PFSK-1 (cell line): Measurements from ENCODE around the gene ZFAND3.

Experiments
- FOXP2 ChIP-seq: optimal IDR thresholded peaks from 2 replicates; pipeline ENCODE3; 2011; ENCODE audit warnings: borderline replicate concordance, control low read depth, inconsistent platforms; ENCODE audit not compliant: insufficient read depth; ENCODE audit errors: extremely low read length, extremely low read depth
- POLR2AphosphoS5 ChIP-seq: IDR thresholded peaks from 2 replicates; pipeline ENCODE4 v1.6.1; 2012; ENCODE audit warnings: low read depth, mild to moderate bottlenecking, control low read depth, low read length, moderate library complexity
- SIN3A ChIP-seq: IDR thresholded peaks from 2 replicates; pipeline ENCODE4 v1.6.1; 2012; ENCODE audit warnings: mild to moderate bottlenecking, low read length, moderate library complexity, borderline replicate concordance; ENCODE audit not compliant: insufficient read depth
- TAF1 ChIP-seq: IDR thresholded peaks from 2 replicates; pipeline ENCODE4 v1.6.1; 2012; ENCODE audit warnings: low read length, control low read depth, borderline replicate concordance; ENCODE audit not compliant: insufficient read depth
- TF ChIP-seq, protein P1 (sequence below), 2 experiments: IDR thresholded peaks; 2 replicates each; pipeline versions ENCODE4 v1.6.1 to v1.8.0; 2011 to 2012; ENCODE audit warnings: low read depth in 2 of 2, low read length in 2 of 2, control low read depth in 1 of 2, inconsistent platforms in 1 of 2, mild to moderate bottlenecking in 1 of 2, moderate library complexity in 1 of 2; ENCODE audit not compliant: insufficient read depth in 1 of 2

Gene ZFAND3

DNA sequence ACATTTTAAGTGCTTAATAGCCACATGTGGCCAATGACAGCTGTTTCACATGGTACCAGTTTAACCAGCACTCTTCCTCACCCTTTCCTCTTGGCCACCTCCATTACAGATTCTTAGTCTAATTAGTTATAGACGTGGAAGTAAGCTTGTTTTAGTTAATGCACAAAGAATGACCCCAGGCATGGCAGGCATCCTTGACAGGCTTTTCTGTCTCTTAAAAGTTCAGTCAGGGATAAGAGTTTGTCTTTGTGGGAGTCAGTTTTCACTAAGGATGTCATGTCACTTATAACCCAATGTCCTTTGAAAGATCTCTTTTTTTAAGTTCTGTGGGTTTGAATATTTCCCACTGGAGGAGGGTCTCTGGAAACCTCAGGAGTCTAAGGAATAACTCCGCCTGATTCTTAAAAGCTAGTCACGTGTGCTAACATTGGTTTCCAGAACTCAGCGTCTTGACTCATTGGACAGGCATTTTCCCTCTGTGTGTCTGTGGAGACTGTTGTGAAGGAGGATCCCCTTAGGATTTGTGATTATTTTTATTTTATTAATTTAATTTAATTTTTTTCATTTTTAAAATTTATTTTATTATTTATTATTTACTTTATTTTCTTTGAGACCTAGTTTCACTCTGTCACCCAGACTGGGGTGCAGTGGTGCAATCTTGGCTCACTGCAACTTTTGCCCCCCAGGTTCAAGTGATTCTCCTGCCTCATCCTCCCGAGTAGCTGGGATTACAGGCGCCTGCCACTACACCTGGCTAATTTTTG lies 171.4 kb downstream of the ZFAND3 start:
- TF ChIP-seq SIN3A, result no peak
- no peak for TF ChIP-seq FOXP2
- no peak for TF ChIP-seq TAF1
- TF ChIP-seq, protein P1, sequence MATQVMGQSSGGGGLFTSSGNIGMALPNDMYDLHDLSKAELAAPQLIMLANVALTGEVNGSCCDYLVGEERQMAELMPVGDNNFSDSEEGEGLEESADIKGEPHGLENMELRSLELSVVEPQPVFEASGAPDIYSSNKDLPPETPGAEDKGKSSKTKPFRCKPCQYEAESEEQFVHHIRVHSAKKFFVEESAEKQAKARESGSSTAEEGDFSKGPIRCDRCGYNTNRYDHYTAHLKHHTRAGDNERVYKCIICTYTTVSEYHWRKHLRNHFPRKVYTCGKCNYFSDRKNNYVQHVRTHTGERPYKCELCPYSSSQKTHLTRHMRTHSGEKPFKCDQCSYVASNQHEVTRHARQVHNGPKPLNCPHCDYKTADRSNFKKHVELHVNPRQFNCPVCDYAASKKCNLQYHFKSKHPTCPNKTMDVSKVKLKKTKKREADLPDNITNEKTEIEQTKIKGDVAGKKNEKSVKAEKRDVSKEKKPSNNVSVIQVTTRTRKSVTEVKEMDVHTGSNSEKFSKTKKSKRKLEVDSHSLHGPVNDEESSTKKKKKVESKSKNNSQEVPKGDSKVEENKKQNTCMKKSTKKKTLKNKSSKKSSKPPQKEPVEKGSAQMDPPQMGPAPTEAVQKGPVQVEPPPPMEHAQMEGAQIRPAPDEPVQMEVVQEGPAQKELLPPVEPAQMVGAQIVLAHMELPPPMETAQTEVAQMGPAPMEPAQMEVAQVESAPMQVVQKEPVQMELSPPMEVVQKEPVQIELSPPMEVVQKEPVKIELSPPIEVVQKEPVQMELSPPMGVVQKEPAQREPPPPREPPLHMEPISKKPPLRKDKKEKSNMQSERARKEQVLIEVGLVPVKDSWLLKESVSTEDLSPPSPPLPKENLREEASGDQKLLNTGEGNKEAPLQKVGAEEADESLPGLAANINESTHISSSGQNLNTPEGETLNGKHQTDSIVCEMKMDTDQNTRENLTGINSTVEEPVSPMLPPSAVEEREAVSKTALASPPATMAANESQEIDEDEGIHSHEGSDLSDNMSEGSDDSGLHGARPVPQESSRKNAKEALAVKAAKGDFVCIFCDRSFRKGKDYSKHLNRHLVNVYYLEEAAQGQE (IDR thresholded peaks at IDR 0.05; ENCODE audit: insufficient read depth in 1 of 2, low read depth in 2 of 2, low read length in 2 of 2), result no peak
- no peak for TF ChIP-seq POLR2AphosphoS5

DNA sequence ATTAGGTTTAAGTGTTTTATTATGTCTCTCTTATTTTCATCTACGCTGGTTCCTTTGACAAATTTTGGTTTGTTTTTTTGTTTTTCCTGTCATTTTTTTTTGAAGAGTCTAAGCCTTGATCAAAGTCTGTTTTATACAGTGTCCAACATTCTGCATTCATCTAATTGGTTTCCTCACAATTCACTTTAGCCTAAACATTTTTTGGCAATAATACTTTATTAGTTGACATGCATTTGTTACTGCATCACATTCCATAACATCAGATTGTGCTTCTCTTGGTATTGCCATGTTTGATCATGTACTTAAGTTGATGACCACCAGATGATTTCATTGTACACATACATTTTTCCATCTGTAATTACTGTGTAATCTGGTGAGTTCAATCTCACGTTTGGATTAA lies 173.2 kb downstream of the ZFAND3 start:
- no peak for TF ChIP-seq POLR2AphosphoS5
- no peak for TF ChIP-seq SIN3A
- no peak for TF ChIP-seq FOXP2
- TF ChIP-seq, protein P1 (IDR thresholded peaks at IDR 0.05; ENCODE audit: insufficient read depth in 1 of 2, low read depth in 2 of 2, low read length in 2 of 2), result no peak
- no peak for TF ChIP-seq TAF1

DNA sequence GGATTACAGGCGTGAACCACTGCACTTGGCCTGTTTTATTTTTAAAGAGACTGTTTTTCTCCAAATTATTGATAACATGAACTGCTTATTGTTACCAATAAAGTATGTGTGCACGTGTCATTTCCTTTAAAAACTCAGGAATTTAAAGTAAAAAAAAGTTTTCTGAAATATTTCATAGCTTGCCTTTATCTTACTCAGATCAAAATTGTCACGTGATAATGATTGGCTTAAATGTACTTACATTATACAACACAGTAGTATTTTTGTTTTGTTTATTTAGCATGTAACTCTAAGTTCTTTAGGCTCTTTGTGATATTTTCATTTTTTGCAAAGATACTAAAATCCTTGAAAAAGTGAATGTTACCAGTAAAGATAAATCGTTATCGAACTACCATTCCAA lies 174.1 kb downstream of the ZFAND3 start:
- TF ChIP-seq, protein P1 (IDR thresholded peaks at IDR 0.05; ENCODE audit: insufficient read depth in 1 of 2, low read depth in 2 of 2, low read length in 2 of 2), result no peak
- TF ChIP-seq FOXP2 (no peak), SIN3A (no peak), POLR2AphosphoS5 (no peak), TAF1 (no peak)

DNA sequence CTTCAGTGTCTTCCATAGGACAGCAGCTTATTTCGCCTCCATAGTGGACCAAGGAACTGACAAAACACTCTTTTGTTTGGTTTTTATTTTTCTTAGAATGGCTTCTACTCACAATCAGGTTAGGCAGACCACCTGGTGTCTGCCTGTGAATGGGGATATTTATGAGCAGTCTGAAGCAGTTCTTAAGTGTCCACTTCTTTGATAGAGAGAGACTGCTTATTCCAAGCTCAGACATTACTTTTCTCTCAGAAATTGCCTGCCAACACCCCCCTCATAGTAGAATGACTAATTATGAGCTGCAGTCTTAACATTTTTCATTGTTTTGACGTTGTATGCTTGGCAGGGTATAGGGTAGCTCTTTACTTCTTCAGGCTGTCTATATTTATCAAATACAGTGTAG lies 174.7 kb downstream of the ZFAND3 start:
- TF ChIP-seq TAF1, result no peak
- no peak for TF ChIP-seq FOXP2
- TF ChIP-seq SIN3A, result no peak
- TF ChIP-seq POLR2AphosphoS5, result no peak
- TF ChIP-seq, protein P1 (IDR thresholded peaks at IDR 0.05; ENCODE audit: insufficient read depth in 1 of 2, low read depth in 2 of 2, low read length in 2 of 2), result no peak
